H9 (cell line): ENCODE results near the gene MYH4. TPM values are rescaled to one million over a fixed set of nuclear protein-coding genes. Genes with fewer than 3 reads are reported as not detected.

Source experiments
- DNase-seq: peaks from one replicate; pipeline ENCODE4 v3.0.0-alpha.2; 2017
- H2AFZ ChIP-seq: one replicate; pipeline ENCODE4 v1.6.1; 2013; ENCODE audit warnings: mild to moderate bottlenecking, low read length, control low read depth, moderate library complexity
- H2AK5ac ChIP-seq: 2 replicates; pipeline ENCODE4 v1.6.1; 2013; ENCODE audit warnings: low read length, control low read depth, mixed read lengths; ENCODE audit not compliant: insufficient read length
- H2BK120ac ChIP-seq: one replicate; pipeline ENCODE4 v1.6.1; 2013; ENCODE audit warnings: low read depth, mild to moderate bottlenecking, low read length, control low read depth, inconsistent platforms; ENCODE audit not compliant: poor library complexity, severe bottlenecking
- H2BK12ac ChIP-seq: 2 replicates; pipeline ENCODE4 v1.6.1; 2013; ENCODE audit warnings: low read length, control low read depth, mixed read lengths, low read depth; ENCODE audit not compliant: insufficient read length
- H2BK15ac ChIP-seq: 2 replicates; pipeline ENCODE4 v1.6.1; 2013; ENCODE audit warnings: low read depth, low read length, control low read depth
- H2BK20ac ChIP-seq: one replicate; pipeline ENCODE4 v1.6.1; 2013; ENCODE audit warnings: low read depth, mild to moderate bottlenecking, low read length, control low read depth, inconsistent platforms; ENCODE audit not compliant: poor library complexity, severe bottlenecking
- H2BK5ac ChIP-seq: 2 replicates; pipeline ENCODE4 v1.6.1; 2013; ENCODE audit warnings: low read length, control low read depth, mixed read lengths; ENCODE audit not compliant: insufficient read length
- H3K14ac ChIP-seq: 2 replicates; pipeline ENCODE4 v1.6.1; 2013; ENCODE audit warnings: low read length, control low read depth; ENCODE audit not compliant: insufficient read depth
- H3K18ac ChIP-seq: 2 replicates; pipeline ENCODE4 v1.6.1; 2013; ENCODE audit warnings: low read depth, mild to moderate bottlenecking, mixed read lengths, low read length, control low read depth; ENCODE audit not compliant: insufficient read length
- H3K23ac ChIP-seq: 2 replicates; pipeline ENCODE4 v1.6.1; 2013; ENCODE audit warnings: low read length, control low read depth, mixed read lengths, low read depth; ENCODE audit not compliant: insufficient read length
- H3K23me2 ChIP-seq: 2 replicates; pipeline ENCODE4 v1.6.1; 2013; ENCODE audit warnings: low read depth, mild to moderate bottlenecking, mixed read lengths, low read length, control low read depth; ENCODE audit not compliant: insufficient read length, poor library complexity, severe bottlenecking
- H3K27ac ChIP-seq: 2 replicates; pipeline ENCODE4 v1.5.1; 2013; ENCODE audit warnings: low read length, control low read depth, mixed read lengths, low read depth; ENCODE audit not compliant: insufficient read length
- H3K27me3 ChIP-seq: 2 replicates; pipeline ENCODE4 v1.6.1; 2013; ENCODE audit warnings: low read length, control low read depth, inconsistent platforms; ENCODE audit not compliant: insufficient read depth
- H3K4ac ChIP-seq: 2 replicates; pipeline ENCODE4 v1.6.1; 2013; ENCODE audit warnings: low read depth, mild to moderate bottlenecking, control low read depth, inconsistent platforms, low read length, moderate library complexity
- H3K4me1 ChIP-seq: 2 replicates; pipeline ENCODE4 v1.6.1; 2013; ENCODE audit warnings: low read length, control low read depth, inconsistent platforms; ENCODE audit not compliant: insufficient read depth
- H3K4me2 ChIP-seq: 2 replicates; pipeline ENCODE4 v1.6.1; 2013; ENCODE audit warnings: low read length, control low read depth, mixed read lengths; ENCODE audit not compliant: insufficient read length, insufficient read depth
- H3K56ac ChIP-seq: 2 replicates; pipeline ENCODE4 v1.6.1; 2013; ENCODE audit warnings: low read depth, mild to moderate bottlenecking, mixed read lengths, low read length, control low read depth; ENCODE audit not compliant: insufficient read length
- H3K79me1 ChIP-seq: 2 replicates; pipeline ENCODE4 v1.6.1; 2013; ENCODE audit warnings: low read depth, mild to moderate bottlenecking, moderate library complexity, low read length, control low read depth, inconsistent platforms; ENCODE audit not compliant: insufficient read depth, poor library complexity, severe bottlenecking
- H3K79me2 ChIP-seq: 2 replicates; pipeline ENCODE4 v1.6.1; 2013; ENCODE audit warnings: low read length, control low read depth, inconsistent platforms; ENCODE audit not compliant: insufficient read depth
- H3K9ac ChIP-seq: 2 replicates; pipeline ENCODE4 v1.6.1; 2013; ENCODE audit warnings: low read length, control low read depth, mixed read lengths; ENCODE audit not compliant: insufficient read length; ENCODE audit errors: extremely low read depth
- H3K9me3 ChIP-seq: one replicate; pipeline ENCODE4 v1.6.1; 2013; ENCODE audit warnings: low read depth, low read length, inconsistent platforms; ENCODE audit not compliant: control insufficient read depth
- H3T11ph ChIP-seq: one replicate; pipeline ENCODE4 v1.6.1; 2013; ENCODE audit warnings: mild to moderate bottlenecking, low read length, control low read depth, inconsistent platforms
- H4K20me1 ChIP-seq: one replicate; pipeline ENCODE4 v1.6.1; 2013; ENCODE audit not compliant: control insufficient read depth, insufficient read length, insufficient read depth
- H4K5ac ChIP-seq: 2 replicates; pipeline ENCODE4 v1.6.1; 2013; ENCODE audit warnings: low read depth, mild to moderate bottlenecking, mixed read lengths, low read length, control low read depth; ENCODE audit not compliant: insufficient read length
- H4K8ac ChIP-seq: replicated peaks from 2 replicates; pipeline ENCODE4 v1.6.1; 2013; ENCODE audit warnings: low read length, control low read depth, mixed read lengths, low read depth; ENCODE audit not compliant: insufficient read length
- H4K91ac ChIP-seq: 2 replicates; pipeline ENCODE4 v1.6.1; 2013; ENCODE audit warnings: low read depth, mild to moderate bottlenecking, moderate library complexity, mixed read lengths, low read length, control low read depth; ENCODE audit not compliant: insufficient read length
- H3K27ac Mint-ChIP-seq, 3 experiments: 2 replicates in 2 of 3; 3 replicates in 1 of 3; pipeline ENCODE4 v1.8.0; 2020 to 2021; ENCODE audit warnings: mixed read lengths in 3 of 3, mild to moderate bottlenecking in 1 of 3, moderate library complexity in 1 of 3
- H3K27me3 Mint-ChIP-seq: 2 replicates; pipeline ENCODE4 v1.8.0; 2021; ENCODE audit warnings: low read depth, mild to moderate bottlenecking, moderate library complexity, mixed read lengths
- H3K36me3 Mint-ChIP-seq, 3 experiments: 2 replicates in 2 of 3; 3 replicates in 1 of 3; pipeline ENCODE4 v1.8.0; 2020 to 2021; ENCODE audit warnings: low read depth in 3 of 3, mixed read lengths in 3 of 3; ENCODE audit not compliant: insufficient read depth in 1 of 3
- H3K4me1 Mint-ChIP-seq, 2 experiments: 2 replicates each; pipeline ENCODE4 v1.8.0; 2020; ENCODE audit warnings: mixed read lengths in 2 of 2
- H3K4me3 Mint-ChIP-seq, 2 experiments: 2 replicates in 1 of 2; 3 replicates in 1 of 2; pipeline ENCODE4 v1.8.0; 2020 to 2021; ENCODE audit warnings: mild to moderate bottlenecking in 2 of 2, mixed read lengths in 2 of 2, moderate library complexity in 1 of 2
- H3K9me3 Mint-ChIP-seq, 2 experiments: 2 replicates in 1 of 2; 3 replicates in 1 of 2; pipeline ENCODE4 v1.8.0; 2020; ENCODE audit warnings: mild to moderate bottlenecking in 2 of 2, mixed read lengths in 2 of 2, moderate library complexity in 1 of 2
- CTCF ChIP-seq: fragments of 200-600 bp; sonication (generic); conservative IDR thresholded peaks from 3 replicates; pipeline ENCODE4 v1.8.0; 2021; ENCODE audit warnings: antibody characterized with exemption, mild to moderate bottlenecking
- WGBS: extraction: QIAGEN DNeasy Blood & Tissue Kit; methylation state at CpG from one replicate; pipeline ENCODE4 v1.1.7; 2013; ENCODE audit warnings: missing lambda C conversion rate, low lambda C conversion rate, mixed read lengths; ENCODE audit not compliant: insufficient read length; ENCODE audit errors: extremely low coverage; 5-methylcytosine and 5-hydroxymethylcytosine counted together
- total RNA-seq: library from RNA; stranded (reverse); gene quantifications from 2 replicates; pipeline ENCODE4 v1.2.1, GENCODE V29; 2021

The MYH4 gene
- total RNA-seq, 1 experiment from 2014 or later, result not detected

- no peak overlapping the region for H3K14ac ChIP-seq
- no CpG with 5 or more reads among the region's 1 CpG for WGBS
- no peaks in the 10 kb centered on the region for H3K9me3 Mint-ChIP-seq
These were observed 11.4 kb downstream of the MYH4 start for GRCh38 chr17:10457952-10458351.

More at GRCh38 chr17:10457952-10458351, 11.4 kb downstream of the MYH4 start:
- H2AK5ac ChIP-seq, result no peak overlapping the region
- no peaks in the 10 kb centered on the region for H3K27me3 ChIP-seq
- H3K79me2 ChIP-seq, result no peaks in the 10 kb centered on the region
- H3K4me2 ChIP-seq, result no peak overlapping the region
- H3K18ac ChIP-seq, result no peak overlapping the region
- no peak overlapping the region for H3T11ph ChIP-seq
- no peak overlapping the region for H3K27ac ChIP-seq
- TF ChIP-seq CTCF, result no peak
- H3K4me1 ChIP-seq, result no peaks in the 10 kb centered on the region
- H2BK20ac ChIP-seq, result no peak overlapping the region
- H4K5ac ChIP-seq, result no peak overlapping the region
- no peaks in the 10 kb centered on the region for H4K20me1 ChIP-seq
- no peaks in the 10 kb centered on the region for H3K79me1 ChIP-seq
- Mint-ChIP-seq H3K36me3 (no peaks in the 10 kb centered on the region), H3K4me1 (peaks cover 3 to 5% of the 10 kb centered on the region in 2 experiments), H3K4me3 (no peak overlapping the region), H3K27me3 (no peaks in the 10 kb centered on the region), H3K27ac (no peak overlapping the region)
- H3K23me2 ChIP-seq, result no peaks in the 10 kb centered on the region
- DNase-seq, result no peak
- H3K23ac ChIP-seq, result no peak overlapping the region
- H2AFZ ChIP-seq, result no peak overlapping the region
- no peak overlapping the region for H3K4ac ChIP-seq
- no peaks in the 10 kb centered on the region for H3K9me3 ChIP-seq
- H4K91ac ChIP-seq, result no peak overlapping the region
- no peak overlapping the region for H2BK120ac ChIP-seq
- no peak overlapping the region for H4K8ac ChIP-seq
- no peak overlapping the region for H2BK15ac ChIP-seq
- H2BK12ac ChIP-seq, result no peak overlapping the region
- no peak overlapping the region for H3K56ac ChIP-seq
- H2BK5ac ChIP-seq, result no peak overlapping the region
- H3K9ac ChIP-seq, result no peak overlapping the region
